Psoas muscle (tissue), 8 donors: Measurements from ENCODE around the gene WDR86. TPM values are rescaled to one million over a fixed set of nuclear protein-coding genes. Genes with fewer than 3 reads are reported as not detected.

Experiments used
- ATAC-seq, 4 donors: fragments of 200-7000 bp; cut with Tn5 transposase; one replicate each; pipeline ENCODE4 v1.9.1; 2020; ENCODE audit warnings: moderate library complexity in 3 of 4, mild to moderate bottlenecking in 2 of 4
- DNase-seq, 2 donors: peaks; one replicate each; pipeline ENCODE4 v3.0.0-alpha.2; 2020
- H3K27ac ChIP-seq: fragments of 200-600 bp; one replicate; pipeline ENCODE4 v1.8.0; 2022
- H3K27me3 ChIP-seq, 3 donors: fragments of 200-600 bp in 1 of 3; one replicate each; pipeline versions ENCODE4 v1.6.1 to v1.8.0; 2013 to 2022; ENCODE audit warnings: low read length in 2 of 3, mild to moderate bottlenecking in 2 of 3, moderate library complexity in 1 of 3; ENCODE audit not compliant: insufficient read depth in 3 of 3
- H3K36me3 ChIP-seq, 2 donors: fragments of 200-600 bp in 1 of 2; one replicate each; pipeline versions ENCODE4 v1.6.1 to v1.8.0; 2013 to 2022; ENCODE audit warnings: low read depth in 1 of 2, mild to moderate bottlenecking in 1 of 2, moderate library complexity in 1 of 2; ENCODE audit not compliant: insufficient read depth in 1 of 2
- H3K4me1 ChIP-seq: fragments of 200-600 bp; one replicate; pipeline ENCODE4 v1.8.0; 2022
- H3K4me3 ChIP-seq: fragments of 200-600 bp; one replicate; pipeline ENCODE4 v1.8.0; 2022; ENCODE audit warnings: mild to moderate bottlenecking
- H3K9me3 ChIP-seq: fragments of 200-600 bp; one replicate; pipeline ENCODE4 v1.8.0; 2022
- CTCF ChIP-seq: fragments of 200-600 bp; IDR thresholded peaks from one replicate; pipeline ENCODE4 v1.8.0; 2022; ENCODE audit warnings: antibody characterized with exemption
- WGBS, 3 donors: extraction: QIAGEN DNeasy Blood & Tissue Kit; methylation state at CpG; one replicate each; pipeline versions ENCODE4 v1.1.6 to v1.1.7; 2013; 5-methylcytosine and 5-hydroxymethylcytosine counted together
- intact Hi-C, 2 donors: fragments of 100-400 bp; cut with DNase I; formaldehyde crosslinking; loops; one replicate each; pipeline versions ENCODE4 v1.11.0 to v1.14.2; 2022
- polyA plus RNA-seq, 3 donors: library from polyadenylated mRNA; stranded (reverse); fragments of 200-250 nt; gene quantifications; one replicate each; pipeline ENCODE4 v1.2.3, GENCODE V29; 2013
- total RNA-seq, 4 donors: library from RNA; stranded (reverse); fragmentation: NEBNext Ultra II Directional in 2 of 4; extraction: Animal tissue kit (Norgen Biotek cat#: 25700) in 2 of 4; gene quantifications; one replicate each; pipeline versions ENCODE4 v1.2.1 to v1.2.4, GENCODE V29; 2021 to 2023
- donor health status: healthy with polysubstance abuse.
- donor health status: DM: no; HTN: no; CAD: no; lungs with moderate emphysema.
- donor health status: Bipolar disorder and iron deficiency.
- donor health status: healthy.
- donor health status: DM: yes; HTN: yes; CAD: no.
- donor health status: DM: no; HTN: no; CAD: no.
- donor health status: DM: no; HTN: no; CAD: no.
- donor health status: DM: yes; HTN: yes; CAD: no.

Gene WDR86
- total and polyA plus RNA-seq, 7 donors, result 0.03 to 0.44 (median 0.29) TPM; not detected in 2

- Histone ChIP-seq H3K36me3 (no peaks in the 10 kb centered on the region), H3K4me3 (no peak overlapping the region), H3K27ac (peak overlapping the region; percentile 10), H3K9me3 (no peaks in the 10 kb centered on the region), H3K27me3 (peaks cover 0 to 10% (median 5%) of the 10 kb centered on the region in 3 donors), H3K4me1 (no peaks in the 10 kb centered on the region)
- no peak for TF ChIP-seq CTCF
- 62 to 74% (median 72%) methylated on average over 10 of the region's 10 CpGs for WGBS, 3 donors
- ATAC-seq, result no peak
- DNase-seq, result no peak
- intact Hi-C loops, result loop anchor here in 1 of 2 donors (5.0 kb wide), 1 partner anchor 52 kb away; no protein-coding TSS in a partner anchor
Observed at GRCh38 chr7:151429560-151430331, 19.9 kb upstream of the WDR86 start.

GRCh38 chr7:151429237-151429559 is 19.4 kb upstream of the WDR86 start:
- Histone ChIP-seq H3K36me3 (no peaks in the 10 kb centered on the region), H3K27me3 (peaks cover 0 to 10% (median 5%) of the 10 kb centered on the region in 3 donors), H3K9me3 (no peaks in the 10 kb centered on the region), H3K27ac (peak overlapping the region; percentile 10), H3K4me1 (no peaks in the 10 kb centered on the region), H3K4me3 (no peak overlapping the region)
- WGBS, 3 donors, result 92 to 97% (median 93%) methylated on average over 5 of the region's 5 CpGs
- DNase-seq, result no peak
- TF ChIP-seq CTCF, result no peak
- intact Hi-C loops, result no loop called here
- ATAC-seq, result no peak

GRCh38 chr7:151428378-151429236 is 18.8 kb upstream of the WDR86 start:
- intact Hi-C loops, result no loop called here
- no peak overlapping the region for H3K4me3 ChIP-seq
- H3K27ac ChIP-seq, result peak overlapping the region; percentile 10
- peaks cover 0 to 10% (median 5%) of the 10 kb centered on the region in 3 donors for H3K27me3 ChIP-seq
- no peaks in the 10 kb centered on the region for H3K9me3 ChIP-seq
- no peak for TF ChIP-seq CTCF
- ATAC-seq (peak in 1 of 4 donors; percentile 9), DNase-seq (no peak)
- WGBS, 3 donors, result 55 to 61% (median 59%) methylated on average over 13 of the region's 13 CpGs
- no peaks in the 10 kb centered on the region for H3K4me1 ChIP-seq
- no peaks in the 10 kb centered on the region for H3K36me3 ChIP-seq

- Histone ChIP-seq H3K27me3 (peaks cover 0 to 10% (median 5%) of the 10 kb centered on the region in 3 donors), H3K36me3 (no peaks in the 10 kb centered on the region), H3K4me3 (no peak overlapping the region), H3K4me1 (no peaks in the 10 kb centered on the region), H3K9me3 (no peaks in the 10 kb centered on the region), H3K27ac (no peak overlapping the region)
- DNase-seq, result no peak
- TF ChIP-seq CTCF, result no peak
- WGBS, 3 donors, result 81 to 82% (median 81%) methylated on average over 10 of the region's 10 CpGs
- ATAC-seq, result no peak
- intact Hi-C loops, result no loop called here
Observed at GRCh38 chr7:151427705-151428377, 18.0 kb upstream of the WDR86 start.
